ENCODE data around the gene MICAL2. TPM values are rescaled to one million over a fixed set of nuclear protein-coding genes. Genes with fewer than 3 reads are reported as not detected.

Gene MICAL2
- total and polyA plus RNA-seq, 10 of the 15 experiments (the other 5 are each of a cell fraction or from before 2014, with no cell fraction given): 0.90 to 5.6 (median 2.4) TPM

DNA sequence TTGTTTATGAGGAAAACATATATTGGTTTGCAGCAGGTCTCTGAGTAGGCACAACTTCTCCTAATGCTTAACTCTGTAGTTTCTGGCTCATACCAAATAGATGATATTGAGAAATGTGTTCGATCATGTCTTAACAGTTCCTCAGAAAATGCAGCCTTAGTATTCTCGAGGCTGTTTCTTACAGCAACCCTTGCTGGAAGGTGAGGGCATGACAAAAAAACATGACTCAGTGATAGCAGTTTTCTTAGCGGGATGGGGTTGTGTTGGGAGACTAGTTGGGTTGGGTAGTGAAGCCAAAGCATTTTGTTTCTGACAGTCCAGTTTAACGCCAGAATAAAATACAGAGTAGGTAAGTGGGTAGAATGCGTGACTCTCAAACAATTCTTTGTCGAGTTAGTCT, 172.3 kb downstream of the MICAL2 start (continued):
- no peak for TF ChIP-seq CBX3 (IDR thresholded peaks at IDR 0.05; ENCODE audit: borderline replicate concordance, low read depth)
- no peak for TF ChIP-seq PAX8 (IDR thresholded peaks at IDR 0.05)
- TF ChIP-seq GABPA (IDR thresholded peaks at IDR 0.05; ENCODE audit: low read depth): no peak

DNA sequence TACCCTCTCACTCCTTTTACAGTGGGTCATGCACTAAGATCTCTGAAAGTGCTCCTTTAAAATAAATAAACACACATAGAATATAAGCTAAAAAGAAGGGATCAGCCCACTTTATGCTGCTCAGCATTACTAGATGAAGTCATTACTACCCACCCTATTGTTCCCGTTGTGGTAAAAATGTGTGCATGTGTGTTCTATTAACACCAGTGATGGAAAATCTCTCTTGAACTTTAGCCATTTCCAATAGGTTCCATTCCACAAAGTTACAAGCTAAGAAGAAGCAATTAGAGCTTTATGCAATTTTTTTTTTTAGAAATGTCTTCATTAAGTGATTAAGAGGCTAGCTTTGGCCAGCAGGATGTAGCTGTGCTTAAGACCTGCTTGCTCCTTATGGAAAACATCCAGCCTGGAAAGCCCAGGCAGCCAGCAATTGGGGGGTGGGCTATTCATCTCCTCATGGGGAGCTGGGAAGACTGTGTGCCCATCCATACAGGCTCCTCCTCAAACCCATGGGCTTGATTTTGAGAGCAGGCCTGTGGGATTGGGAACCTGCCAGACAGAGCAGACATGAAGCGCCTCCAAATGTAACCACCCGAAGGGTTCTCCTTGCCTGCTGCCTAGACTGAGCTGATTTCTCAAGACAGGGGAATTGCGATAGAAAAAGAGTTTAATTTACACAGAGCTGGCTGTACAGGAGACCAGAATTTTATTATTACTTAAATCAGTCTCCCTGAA, 174.1 kb downstream of the MICAL2 start:
- Histone ChIP-seq H3K9ac (ENCODE audit: control insufficient read depth, insufficient read depth, low read length) (no peak overlapping the region), H3K4me1 (ENCODE audit: control insufficient read depth, insufficient read depth, low read length) (no peaks in the 10 kb centered on the region), H3K27ac (ENCODE audit: control insufficient read depth, insufficient read depth) (no peak overlapping the region), H3K9me3 (replicated peaks; ENCODE audit: control insufficient read depth, insufficient read depth, low read length) (no peaks in the 10 kb centered on the region), H3K36me3 (ENCODE audit: control insufficient read depth in 2 of 2, insufficient read depth in 2 of 2, low read length in 1 of 2) (no peaks in the 10 kb centered on the region), H3K4me2 (ENCODE audit: control insufficient read depth, insufficient read depth) (no peak overlapping the region), H4K20me1 (ENCODE audit: control insufficient read depth, insufficient read depth) (no peaks in the 10 kb centered on the region), H3K79me2 (ENCODE audit: control insufficient read depth, insufficient read depth, low read length) (no peaks in the 10 kb centered on the region), H3K27me3 (replicated peaks in 1 of 2; ENCODE audit: control insufficient read depth in 2 of 2, insufficient read depth in 2 of 2, low read length in 1 of 2) (no peaks in the 10 kb centered on the region; a peak in 1 of 4 replicates), H3K4me3 (no peak overlapping the region), H2AFZ (ENCODE audit: control insufficient read depth, low read depth, low read length) (no peak overlapping the region)
- no peak for ATAC-seq
- TF ChIP-seq PML (IDR thresholded peaks at IDR 0.05; ENCODE audit: low read length) (no peak), DPF2 (IDR thresholded peaks at IDR 0.05) (no peak), IKZF2 (IDR thresholded peaks at IDR 0.05) (no peak), HCFC1 (IDR thresholded peaks at IDR 0.05; ENCODE audit: low read length) (no peak), EED (IDR thresholded peaks at IDR 0.05; ENCODE audit: low read depth) (no peak)
- 50% methylated on average over 4 of the region's 4 CpGs for WGBS (ENCODE audit: insufficient coverage, insufficient replicate concordance, low lambda C conversion rate, missing lambda C conversion rate)
- no peak for FAIRE-seq
- intact Hi-C loops (cut with micrococcal nuclease; ENCODE audit: unreplicated experiment): loop anchor here (5.0 kb wide), 1 partner anchor 122 kb away; no protein-coding TSS in a partner anchor
- ChIA-PET RAD21 (ENCODE audit: unreplicated experiment) (interaction anchor here (1.0 to 1.8 kb wide), 4 partner anchors 122 to 240 kb away, joined by 3 to 9 read pairs (median 4); no protein-coding TSS in a partner anchor), POLR2A (no interaction called here), CTCF (interaction anchor here (0.7 to 16.7 kb wide), 10 partner anchors 38 to 604 kb away, joined by 3 to 214 read pairs (median 3); no protein-coding TSS in a partner anchor), SMC1A (ENCODE audit: uncharacterized antibody, unreplicated experiment) (interaction anchor here (1.0 to 3.3 kb wide), 3 partner anchors 87 to 239 kb away, joined by 3 to 23 read pairs (median 4); no protein-coding TSS in a partner anchor)
- in situ Hi-C loops (cut with MboI): loop anchor here (5.0 to 25.0 kb wide), 2 partner anchors 237 to 497 kb away; no protein-coding TSS in a partner anchor
- DNase-seq (ENCODE audit: low read depth, low spot score): no peak
- no TSS peak for BruUV-seq (replicated peaks)
